Fibroblast of lung (primary cell): ENCODE data around the gene TENM4.

Source experiments
- EZH2 ChIP-seq: IDR thresholded peaks from 2 replicates; pipeline ENCODE4 v1.5.1; 2012; ENCODE audit warnings: low read length, control low read depth, mild to moderate bottlenecking; ENCODE audit errors: missing control alignments
- TF ChIP-seq, protein P1 (sequence below), 2 donors: IDR thresholded peaks in 1 of 2; conservative IDR thresholded peaks in 1 of 2; 1 replicate in 1 of 2; 2 replicates in 1 of 2; pipeline ENCODE4 v1.5.1; 2011 to 2012; ENCODE audit warnings: low read length in 2 of 2, control low read depth in 1 of 2, inconsistent platforms in 1 of 2, low read depth in 1 of 2, mild to moderate bottlenecking in 1 of 2

DNA sequence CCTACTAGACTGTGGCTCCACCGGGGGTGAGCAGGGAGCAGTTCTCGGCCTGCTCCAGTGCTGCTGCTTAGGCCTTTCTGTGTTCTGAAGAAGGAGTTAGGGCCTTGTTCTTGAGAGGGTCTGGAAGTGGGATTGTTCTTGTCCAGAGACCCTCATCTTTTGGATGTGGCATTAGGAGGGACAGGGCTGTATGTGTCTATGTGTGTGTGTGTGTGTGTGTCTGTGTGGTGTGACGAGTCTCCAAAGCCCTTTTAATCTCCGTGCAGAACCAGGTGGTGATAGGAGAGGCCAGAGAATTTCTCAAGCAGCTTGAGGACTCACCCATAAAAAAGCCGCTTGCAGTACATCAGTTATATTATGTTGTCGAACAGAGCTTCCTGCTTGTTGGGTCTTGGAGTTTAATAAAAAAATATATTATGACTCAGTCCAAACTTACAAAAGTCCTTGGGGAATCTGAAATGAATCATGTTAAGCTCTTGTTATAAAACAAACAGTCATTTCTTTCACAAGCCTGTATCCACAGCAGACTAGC is 196.5 kb downstream of the TENM4 start:
- no peak for TF ChIP-seq EZH2
- TF ChIP-seq, protein P1, sequence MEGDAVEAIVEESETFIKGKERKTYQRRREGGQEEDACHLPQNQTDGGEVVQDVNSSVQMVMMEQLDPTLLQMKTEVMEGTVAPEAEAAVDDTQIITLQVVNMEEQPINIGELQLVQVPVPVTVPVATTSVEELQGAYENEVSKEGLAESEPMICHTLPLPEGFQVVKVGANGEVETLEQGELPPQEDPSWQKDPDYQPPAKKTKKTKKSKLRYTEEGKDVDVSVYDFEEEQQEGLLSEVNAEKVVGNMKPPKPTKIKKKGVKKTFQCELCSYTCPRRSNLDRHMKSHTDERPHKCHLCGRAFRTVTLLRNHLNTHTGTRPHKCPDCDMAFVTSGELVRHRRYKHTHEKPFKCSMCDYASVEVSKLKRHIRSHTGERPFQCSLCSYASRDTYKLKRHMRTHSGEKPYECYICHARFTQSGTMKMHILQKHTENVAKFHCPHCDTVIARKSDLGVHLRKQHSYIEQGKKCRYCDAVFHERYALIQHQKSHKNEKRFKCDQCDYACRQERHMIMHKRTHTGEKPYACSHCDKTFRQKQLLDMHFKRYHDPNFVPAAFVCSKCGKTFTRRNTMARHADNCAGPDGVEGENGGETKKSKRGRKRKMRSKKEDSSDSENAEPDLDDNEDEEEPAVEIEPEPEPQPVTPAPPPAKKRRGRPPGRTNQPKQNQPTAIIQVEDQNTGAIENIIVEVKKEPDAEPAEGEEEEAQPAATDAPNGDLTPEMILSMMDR (conservative IDR thresholded peaks at IDR 0.05 in 1 of 2, IDR thresholded peaks at IDR 0.05 in 1 of 2; ENCODE audit: low read depth in 1 of 2, low read length in 2 of 2) = no peak
